Esophagus muscularis mucosa (tissue), 3 donors: Measurements from ENCODE around the gene KRT23.

Experiments
- CTCF ChIP-seq, 3 experiments: fragments of 200-600 bp in 2 of 3; fragments of 450-650 bp in 1 of 3; sonication (generic) in 2 of 3; IDR thresholded peaks; one replicate each; pipeline ENCODE4 v1.5.1; 2017 to 2019; ENCODE audit warnings: antibody characterized with exemption in 3 of 3, mild to moderate bottlenecking in 2 of 3, moderate library complexity in 1 of 3
- POLR2A ChIP-seq: fragments of 450-650 bp; IDR thresholded peaks from one replicate; pipeline ENCODE4 v1.6.1; 2017; ENCODE audit warnings: antibody characterized with exemption, moderate library complexity, mild to moderate bottlenecking, low read depth

GRCh38 chr17:40944531-40944930 is 7.1 kb upstream of the KRT23 start:
- TF ChIP-seq CTCF (IDR thresholded peaks at IDR 0.05): no peak
- no peak for TF ChIP-seq POLR2A
